HCT116 (cell line): ENCODE data around the gene MOCS2.

Experiments used
- CTCF ChIP-seq, 3 experiments: fragments of 200-600 bp in 1 of 3; sonication (generic) in 1 of 3; IDR thresholded peaks in 2 of 3; conservative IDR thresholded peaks in 1 of 3; 2 replicates each; pipeline ENCODE4 v1.5.1; 2012 to 2017; ENCODE audit warnings: low read depth in 2 of 3, low read length in 2 of 3, antibody characterized with exemption in 1 of 3, borderline replicate concordance in 1 of 3, control low read depth in 1 of 3, mild to moderate bottlenecking in 1 of 3, mixed read lengths in 1 of 3, mixed run types in 1 of 3, moderate library complexity in 1 of 3; ENCODE audit not compliant: insufficient read depth in 1 of 3
- POLR2A ChIP-seq: IDR thresholded peaks from 2 replicates; pipeline ENCODE4 v1.7.0; 2011; ENCODE audit warnings: borderline replicate concordance; ENCODE audit not compliant: insufficient read depth, insufficient read length; ENCODE audit errors: extremely low read depth

- TF ChIP-seq POLR2A, result no peak
- no peak for TF ChIP-seq CTCF (IDR thresholded peaks at IDR 0.05 in 2 of 3, conservative IDR thresholded peaks at IDR 0.05 in 1 of 3; ENCODE audit: borderline replicate concordance in 1 of 3, insufficient read depth in 1 of 3, low read depth in 2 of 3, low read length in 2 of 3)
These were observed 18.3 kb downstream of the MOCS2 start for GRCh38 chr5:53091289-53091688.
